Muscle layer of duodenum (tissue), 2 donors: ENCODE data around the gene HIPK3.
A peak's percentile ranks its signal among the peaks of the same experiment; 100 is the strongest.
"Not testable (repeated sequence)": the region's sequence is repeated elsewhere in the genome, so short reads cannot be mapped to it uniquely, and the experiment has no call there.

ENCODE experiments used
- H3K27ac ChIP-seq: one replicate; pipeline ENCODE4 v1.7.0; 2013; ENCODE audit warnings: mild to moderate bottlenecking, low read length
- H3K27me3 ChIP-seq: one replicate; pipeline ENCODE4 v1.7.0; 2013; ENCODE audit warnings: low read depth, mild to moderate bottlenecking, control low read depth, low read length
- H3K36me3 ChIP-seq, 2 donors: one replicate each; pipeline ENCODE4 v1.7.0; 2013; ENCODE audit warnings: low read length in 2 of 2, control low read depth in 1 of 2, mild to moderate bottlenecking in 1 of 2; ENCODE audit not compliant: insufficient read depth in 2 of 2, control insufficient read depth in 1 of 2
- H3K4me1 ChIP-seq, 2 donors: one replicate each; pipeline ENCODE4 v1.7.0; 2013; ENCODE audit warnings: low read length in 2 of 2, mild to moderate bottlenecking in 2 of 2, control low read depth in 1 of 2, moderate library complexity in 1 of 2; ENCODE audit not compliant: insufficient read depth in 2 of 2, control insufficient read depth in 1 of 2
- H3K4me3 ChIP-seq, 2 donors: one replicate each; pipeline ENCODE4 v1.7.0; 2013; ENCODE audit warnings: low read length in 2 of 2, low read depth in 1 of 2, mild to moderate bottlenecking in 1 of 2
- H3K9me3 ChIP-seq, 2 donors: one replicate each; pipeline ENCODE4 v1.7.0; 2013; ENCODE audit warnings: low read length in 2 of 2, control low read depth in 1 of 2, mild to moderate bottlenecking in 1 of 2; ENCODE audit not compliant: control insufficient read depth in 1 of 2
- donor health status: healthy.

HIPK3 gene

GRCh38 chr11:33368475-33368874 lies 111.3 kb downstream of the HIPK3 start:
- not testable (repeated sequence) for H3K36me3 ChIP-seq, H3K27ac ChIP-seq, H3K9me3 ChIP-seq, H3K4me3 ChIP-seq, H3K27me3 ChIP-seq, H3K4me1 ChIP-seq

GRCh38 chr11:33368931-33369330 lies 111.8 kb downstream of the HIPK3 start:
- Histone ChIP-seq H3K27ac (no peak overlapping the region), H3K27me3 (no peaks in the 10 kb centered on the region), H3K36me3 (no peaks in the 10 kb centered on the region), H3K9me3 (no peaks in the 10 kb centered on the region), H3K4me1 (no peaks in the 10 kb centered on the region), H3K4me3 (no peak overlapping the region)

GRCh38 chr11:33373636-33374035 lies 116.5 kb downstream of the HIPK3 start:
- Histone ChIP-seq H3K9me3 (no peaks in the 10 kb centered on the region), H3K4me1 (peaks cover 0 to 10% of the 10 kb centered on the region in 2 donors), H3K27ac (no peak overlapping the region), H3K27me3 (peaks cover 11% of the 10 kb centered on the region), H3K36me3 (no peaks in the 10 kb centered on the region), H3K4me3 (no peak overlapping the region)

GRCh38 chr11:33375236-33375635 lies 118.1 kb downstream of the HIPK3 start:
- Histone ChIP-seq H3K27me3 (peaks cover 11% of the 10 kb centered on the region), H3K27ac (no peak overlapping the region), H3K4me3 (peak overlapping the region; percentile 26 to 54), H3K4me1 (peaks cover 0 to 10% of the 10 kb centered on the region in 2 donors), H3K9me3 (no peaks in the 10 kb centered on the region), H3K36me3 (no peaks in the 10 kb centered on the region)

GRCh38 chr11:33375688-33376311 lies 118.6 kb downstream of the HIPK3 start, which contains the start of gene KIAA1549L:
Gene KIAA1549L (plus strand): TSS chr11:33376108.
- Histone ChIP-seq H3K27ac (no peak within 1 kb of the TSS), H3K4me3 (peak within 1 kb of the TSS; percentile 26 to 56), H3K9me3 (no peaks in the 10 kb centered on the region), H3K36me3 (no peaks in the 10 kb centered on the region), H3K27me3 (peaks cover 11% of the 10 kb centered on the region), H3K4me1 (peaks cover 0 to 10% of the 10 kb centered on the region in 2 donors)

- Histone ChIP-seq H3K27ac (no peak overlapping the region), H3K4me3 (peak overlapping the region in 1 of 2 donors; percentile 56), H3K9me3 (no peaks in the 10 kb centered on the region), H3K4me1 (peaks cover 0 to 10% of the 10 kb centered on the region in 2 donors), H3K36me3 (no peaks in the 10 kb centered on the region), H3K27me3 (peaks cover 11% of the 10 kb centered on the region)
These were observed 119.4 kb downstream of the HIPK3 start for GRCh38 chr11:33376331-33377310.

- Histone ChIP-seq H3K4me1 (peaks cover 0 to 10% of the 10 kb centered on the region in 2 donors), H3K27ac (no peak overlapping the region), H3K36me3 (no peaks in the 10 kb centered on the region), H3K4me3 (no peak overlapping the region), H3K27me3 (peaks cover 11% of the 10 kb centered on the region), H3K9me3 (no peaks in the 10 kb centered on the region)
These were observed 120.5 kb downstream of the HIPK3 start for GRCh38 chr11:33377412-33378370.

- H3K4me3 ChIP-seq, result no peak overlapping the region
- H3K27me3 ChIP-seq, result peaks cover 8% of the 10 kb centered on the region
- H3K9me3 ChIP-seq, result no peaks in the 10 kb centered on the region
- no peaks in the 10 kb centered on the region for H3K36me3 ChIP-seq
- H3K27ac ChIP-seq, result no peak overlapping the region
- peaks cover 0 to 10% of the 10 kb centered on the region in 2 donors for H3K4me1 ChIP-seq
These were observed 122.8 kb downstream of the HIPK3 start for GRCh38 chr11:33379947-33380346.

- H3K27me3 ChIP-seq, result no peaks in the 10 kb centered on the region
- peaks cover 3 to 9% of the 10 kb centered on the region in 2 donors for H3K9me3 ChIP-seq
- H3K4me3 ChIP-seq, result no peak overlapping the region
- H3K27ac ChIP-seq, result no peak overlapping the region
- H3K36me3 ChIP-seq, result no peaks in the 10 kb centered on the region
- no peaks in the 10 kb centered on the region for H3K4me1 ChIP-seq
These were observed 126.1 kb downstream of the HIPK3 start for GRCh38 chr11:33383075-33383919.

GRCh38 chr11:33383920-33384209 lies 126.7 kb downstream of the HIPK3 start:
- Histone ChIP-seq H3K36me3 (no peaks in the 10 kb centered on the region), H3K27ac (no peak overlapping the region), H3K4me1 (no peaks in the 10 kb centered on the region), H3K4me3 (no peak overlapping the region), H3K27me3 (no peaks in the 10 kb centered on the region), H3K9me3 (peaks cover 3 to 9% of the 10 kb centered on the region in 2 donors)
